Mammary epithelial cell (primary cell): ENCODE measurements around the gene RAB8B.

Experiments used
- CTCF ChIP-seq, 2 donors: IDR thresholded peaks in 1 of 2; conservative IDR thresholded peaks in 1 of 2; 2 replicates each; pipeline ENCODE4 v1.5.1; 2011 to 2012; ENCODE audit warnings: inconsistent platforms in 2 of 2, low read length in 2 of 2, mild to moderate bottlenecking in 2 of 2, control low read depth in 1 of 2, low read depth in 1 of 2; ENCODE audit not compliant: insufficient read depth in 1 of 2; ENCODE audit errors: extremely low read depth in 1 of 2
- EZH2 ChIP-seq: IDR thresholded peaks from 2 replicates; pipeline ENCODE4 v1.6.1; 2012; ENCODE audit warnings: low read length, inconsistent platforms, borderline replicate concordance

- TF ChIP-seq CTCF (conservative IDR thresholded peaks at IDR 0.05 in 1 of 2, IDR thresholded peaks at IDR 0.05 in 1 of 2; ENCODE audit: extremely low read depth in 1 of 2, insufficient read depth in 1 of 2, low read depth in 1 of 2, low read length in 2 of 2) (no peak), EZH2 (no peak)
Observed at GRCh38 chr15:63156755-63157117, 32.7 kb upstream of the RAB8B start.
